GM19438 (cell line): ENCODE data around the gene DDAH1.

ENCODE experiments used
- ATAC-seq: cut with Tn5 transposase; IDR thresholded peaks from one replicate; pipeline ENCODE4 v1.9.1; 2021; ENCODE audit warnings: low read depth; ENCODE audit not compliant: unreplicated experiment

Gene DDAH1

DNA sequence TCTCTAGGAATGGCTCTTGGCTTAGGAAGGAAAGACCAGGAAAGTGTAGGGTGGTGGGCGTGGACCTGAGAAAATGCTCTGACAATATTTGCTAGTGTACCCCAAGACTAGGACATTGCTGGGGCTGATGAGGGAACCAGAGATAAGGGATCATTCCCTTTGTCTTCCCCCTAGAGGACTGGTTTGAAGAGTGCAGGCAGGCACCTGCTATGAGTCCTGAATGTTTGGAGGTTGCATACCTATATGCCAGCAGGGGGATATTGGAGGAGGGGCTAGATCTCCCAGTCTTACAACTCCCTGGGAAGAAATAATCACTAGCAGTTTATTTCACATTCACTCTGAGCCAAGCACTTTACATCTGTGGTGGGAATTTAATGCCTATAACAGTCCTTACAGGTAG is 182.5 kb downstream of the DDAH1 start:
- ATAC-seq = no peak

GRCh38 chr1:85280636-85281035 is 184.3 kb downstream of the DDAH1 start:
- no peak for ATAC-seq

GRCh38 chr1:85279458-85280080 is 185.4 kb downstream of the DDAH1 start:
- no peak for ATAC-seq

DNA sequence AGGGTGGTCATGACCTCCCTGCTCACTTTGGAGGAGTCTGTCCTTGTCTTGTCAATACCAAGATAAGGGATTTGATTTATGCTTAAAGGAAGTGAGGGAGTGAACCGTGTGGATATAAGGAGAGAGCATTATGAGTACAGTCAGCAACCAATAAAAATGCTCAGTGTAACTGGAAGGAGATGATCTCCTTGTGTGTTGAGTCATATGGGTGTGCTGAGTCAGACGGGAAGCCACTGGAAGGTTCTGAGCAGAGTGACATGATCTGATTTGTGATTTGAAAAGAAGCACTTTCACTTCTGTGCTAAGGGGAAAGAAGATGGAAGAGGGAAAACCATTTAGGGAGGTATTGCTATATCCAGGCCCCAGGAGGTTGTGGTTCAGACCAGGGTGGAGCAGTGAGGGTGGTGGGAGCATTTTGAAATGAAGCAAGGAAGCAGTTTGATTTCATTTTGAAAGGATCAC is 186.1 kb downstream of the DDAH1 start:
- no peak for ATAC-seq

DNA sequence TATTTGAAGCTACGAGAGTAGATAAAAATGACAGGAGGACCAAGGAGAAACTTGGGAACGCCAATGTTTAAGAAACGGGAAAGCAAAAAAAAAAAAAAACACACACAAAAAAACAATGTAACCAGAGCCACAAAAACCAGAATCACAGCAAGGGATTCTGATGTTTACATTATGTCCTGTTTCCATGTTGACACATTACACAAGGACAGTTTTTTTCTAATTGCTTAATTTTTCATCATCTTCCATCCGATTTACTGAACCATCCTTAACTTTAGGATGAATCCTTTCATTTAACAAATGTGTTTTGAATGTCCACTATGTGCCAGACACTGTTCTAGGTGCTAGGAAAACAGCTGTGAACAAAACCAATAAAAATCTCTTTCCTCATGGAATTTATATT is 187.2 kb downstream of the DDAH1 start:
- no peak for ATAC-seq

GRCh38 chr1:85276978-85277639 is 187.8 kb downstream of the DDAH1 start:
- no peak for ATAC-seq

- ATAC-seq = peak; percentile 96
Observed at GRCh38 chr1:85276215-85276977, 188.6 kb downstream of the DDAH1 start, which contains the start of gene BCL10. Gene BCL10, minus strand, starts transcription at chr1:85276632. Its CDS starts 280 bp downstream, at chr1:85276352.

DNA sequence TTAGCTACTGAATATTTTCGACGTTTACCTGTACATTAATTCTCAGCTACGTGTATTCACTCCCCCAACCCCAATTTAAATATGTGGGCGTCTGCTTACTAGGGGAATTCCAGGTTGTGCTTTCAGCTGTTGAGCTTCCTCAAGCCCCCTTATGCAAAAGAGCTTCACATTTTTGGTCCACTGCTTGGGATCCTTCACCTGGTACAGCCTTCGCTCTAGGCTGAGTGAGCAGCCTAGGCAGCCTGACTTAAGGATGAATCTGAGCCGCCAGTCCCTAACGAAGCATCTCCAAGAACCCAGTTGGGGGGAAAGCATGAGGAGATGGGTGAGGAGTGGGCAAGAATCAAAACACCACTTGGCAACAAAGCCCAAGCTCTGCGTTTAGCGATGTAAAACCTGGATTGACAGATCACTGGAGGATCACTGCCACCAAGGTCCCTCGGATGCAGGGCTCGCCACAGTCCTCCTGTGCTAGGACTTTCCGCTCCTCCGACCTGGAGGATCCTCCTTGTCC is 189.2 kb downstream of the DDAH1 start:
- no peak for ATAC-seq

- ATAC-seq = no peak
Observed at GRCh38 chr1:85274969-85275453, 189.9 kb downstream of the DDAH1 start.

DNA sequence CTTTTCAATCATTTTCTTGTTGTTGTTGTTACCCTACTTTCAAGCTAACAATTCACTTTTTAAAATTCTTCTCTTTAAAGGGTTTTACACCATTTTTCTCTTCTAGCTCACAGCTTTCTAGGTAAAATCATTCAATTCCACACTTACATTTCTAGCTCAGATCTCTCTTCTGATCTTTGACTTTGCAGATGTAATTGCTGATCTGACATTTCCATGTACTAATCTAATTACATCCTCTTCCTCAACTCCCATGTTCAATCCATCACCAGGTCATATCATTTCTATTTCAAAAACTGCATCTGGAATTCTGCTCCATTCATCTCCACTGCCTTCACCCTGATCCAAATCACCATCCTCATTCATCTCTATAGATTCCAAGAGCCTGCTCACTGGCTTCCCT is 191.6 kb downstream of the DDAH1 start:
- ATAC-seq = no peak

GRCh38 chr1:85268801-85269585 is 196.0 kb downstream of the DDAH1 start:
- ATAC-seq = no peak
